ENCODE measurements around the gene ZNF211. TPM values are rescaled to one million over a fixed set of nuclear protein-coding genes. Genes with fewer than 3 reads are reported as not detected.

Gene ZNF211
- total RNA-seq, 2 experiments from 2014 or later, result 7.7 to 8.8 TPM

- no peak for ATAC-seq
- no peaks in the 10 kb centered on the region for H3K4me1 Mint-ChIP-seq (ENCODE audit: low read depth)
- ChIA-PET POLR2A (no interaction called here), CTCF (no interaction called here)
- intact Hi-C loops (cut with micrococcal nuclease), result no loop called here
- TF ChIP-seq, protein P1, sequence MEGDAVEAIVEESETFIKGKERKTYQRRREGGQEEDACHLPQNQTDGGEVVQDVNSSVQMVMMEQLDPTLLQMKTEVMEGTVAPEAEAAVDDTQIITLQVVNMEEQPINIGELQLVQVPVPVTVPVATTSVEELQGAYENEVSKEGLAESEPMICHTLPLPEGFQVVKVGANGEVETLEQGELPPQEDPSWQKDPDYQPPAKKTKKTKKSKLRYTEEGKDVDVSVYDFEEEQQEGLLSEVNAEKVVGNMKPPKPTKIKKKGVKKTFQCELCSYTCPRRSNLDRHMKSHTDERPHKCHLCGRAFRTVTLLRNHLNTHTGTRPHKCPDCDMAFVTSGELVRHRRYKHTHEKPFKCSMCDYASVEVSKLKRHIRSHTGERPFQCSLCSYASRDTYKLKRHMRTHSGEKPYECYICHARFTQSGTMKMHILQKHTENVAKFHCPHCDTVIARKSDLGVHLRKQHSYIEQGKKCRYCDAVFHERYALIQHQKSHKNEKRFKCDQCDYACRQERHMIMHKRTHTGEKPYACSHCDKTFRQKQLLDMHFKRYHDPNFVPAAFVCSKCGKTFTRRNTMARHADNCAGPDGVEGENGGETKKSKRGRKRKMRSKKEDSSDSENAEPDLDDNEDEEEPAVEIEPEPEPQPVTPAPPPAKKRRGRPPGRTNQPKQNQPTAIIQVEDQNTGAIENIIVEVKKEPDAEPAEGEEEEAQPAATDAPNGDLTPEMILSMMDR (IDR thresholded peaks at IDR 0.05), result no peak
- H3K27ac Mint-ChIP-seq, result no peak overlapping the region
- H3K4me3 Mint-ChIP-seq, result no peak overlapping the region
- H3K9me3 Mint-ChIP-seq, result peaks cover 1% of the 10 kb centered on the region
- H3K36me3 Mint-ChIP-seq (ENCODE audit: low read depth), result no peaks in the 10 kb centered on the region
- no peak for DNase-seq
- peaks cover 32% of the 10 kb centered on the region for H3K27me3 Mint-ChIP-seq
Observed at GRCh38 chr19:57667228-57667627, 34.3 kb downstream of the ZNF211 start.

DNA sequence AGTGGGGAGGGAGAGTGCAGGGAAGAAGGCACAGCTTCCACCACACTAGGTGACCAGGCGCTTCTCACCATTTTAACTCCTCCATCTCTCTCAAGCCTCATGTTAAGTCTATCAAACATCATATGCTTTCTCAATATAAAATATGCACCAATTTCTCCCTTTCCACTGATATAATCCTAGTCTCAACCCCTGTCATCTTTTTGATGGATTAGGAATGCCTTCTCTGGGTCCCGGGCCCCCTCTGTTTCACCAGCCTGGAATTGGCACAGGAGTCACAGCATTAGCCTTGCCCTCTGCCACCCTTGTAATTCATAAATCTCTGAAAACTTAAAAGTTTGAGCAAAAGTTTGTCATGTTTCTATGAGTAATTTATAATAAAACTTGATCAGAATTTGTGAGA lies 35.7 kb downstream of the ZNF211 start, which contains the start of gene ZSCAN4:
TSS of gene ZSCAN4 (plus strand) at position 301 of the 400 bp plus-strand sequence. CDS start 7,211 bp downstream, outside the sequence.
- ATAC-seq (no peak), DNase-seq (no peak)
- no peak within 1 kb of the TSS for H3K4me3 Mint-ChIP-seq
- POLR2A ChIA-PET, result no interaction called here
- H3K27ac Mint-ChIP-seq, result no peak within 1 kb of the TSS
- H3K27me3 Mint-ChIP-seq, result peaks cover 32% of the 10 kb centered on the region
- CTCF ChIA-PET, result no interaction called here
- no peaks in the 10 kb centered on the region for H3K36me3 Mint-ChIP-seq (ENCODE audit: low read depth)
- TF ChIP-seq, protein P1 (IDR thresholded peaks at IDR 0.05), result no peak
- intact Hi-C loops (cut with micrococcal nuclease), result no loop called here
- peaks cover 1% of the 10 kb centered on the region for H3K9me3 Mint-ChIP-seq
- no peaks in the 10 kb centered on the region for H3K4me1 Mint-ChIP-seq (ENCODE audit: low read depth)

- ATAC-seq, result no peak
- DNase-seq, result no peak
- peaks cover 20% of the 10 kb centered on the region for H3K27me3 Mint-ChIP-seq
- peaks cover 6% of the 10 kb centered on the region for H3K9me3 Mint-ChIP-seq
- intact Hi-C loops (cut with micrococcal nuclease), result no loop called here
- POLR2A ChIA-PET, result no interaction called here
- TF ChIP-seq, protein P1 (IDR thresholded peaks at IDR 0.05), result no peak
- no peak overlapping the region for H3K4me3 Mint-ChIP-seq
- no peak overlapping the region for H3K27ac Mint-ChIP-seq
- H3K4me1 Mint-ChIP-seq (ENCODE audit: low read depth), result no peaks in the 10 kb centered on the region
- no peaks in the 10 kb centered on the region for H3K36me3 Mint-ChIP-seq (ENCODE audit: low read depth)
- CTCF ChIA-PET, result interaction anchor here (1.4 kb wide), 1 partner anchor 128 kb away, joined by 3 read pairs; no protein-coding TSS in a partner anchor
Observed at GRCh38 chr19:57671124-57671895, 38.3 kb downstream of the ZNF211 start.

- H3K27me3 Mint-ChIP-seq, result peaks cover 15% of the 10 kb centered on the region
- intact Hi-C loops (cut with micrococcal nuclease), result no loop called here
- peaks cover 6% of the 10 kb centered on the region for H3K9me3 Mint-ChIP-seq
- ChIA-PET POLR2A (no interaction called here), CTCF (interaction anchor here (1.4 kb wide), 2 partner anchors 9 to 127 kb away, joined by 3 to 4 read pairs; partner anchors contain the start of gene ZNF551)
- DNase-seq, result no peak
- H3K36me3 Mint-ChIP-seq (ENCODE audit: low read depth), result no peaks in the 10 kb centered on the region
- H3K4me3 Mint-ChIP-seq, result no peak overlapping the region
- TF ChIP-seq, protein P1 (IDR thresholded peaks at IDR 0.05), result no peak
- no peaks in the 10 kb centered on the region for H3K4me1 Mint-ChIP-seq (ENCODE audit: low read depth)
- no peak for ATAC-seq
- H3K27ac Mint-ChIP-seq, result no peak overlapping the region
Observed at GRCh38 chr19:57672466-57672865, 39.5 kb downstream of the ZNF211 start.

- POLR2A ChIA-PET, result no interaction called here
- TF ChIP-seq, protein P1 (IDR thresholded peaks at IDR 0.05), result no peak
- peaks cover 10% of the 10 kb centered on the region for H3K27me3 Mint-ChIP-seq
- no peak for DNase-seq
- H3K36me3 Mint-ChIP-seq (ENCODE audit: low read depth), result peaks cover 3% of the 10 kb centered on the region
- H3K4me1 Mint-ChIP-seq (ENCODE audit: low read depth), result no peaks in the 10 kb centered on the region
- intact Hi-C loops (cut with micrococcal nuclease), result no loop called here
- H3K4me3 Mint-ChIP-seq, result no peak overlapping the region
- H3K27ac Mint-ChIP-seq, result no peak overlapping the region
- CTCF ChIA-PET, result no interaction called here
- no peak for ATAC-seq
- peaks cover 9% of the 10 kb centered on the region for H3K9me3 Mint-ChIP-seq
Observed at GRCh38 chr19:57675881-57676280, 42.9 kb downstream of the ZNF211 start.
